HCT116 (cell line): ENCODE measurements around the gene METTL2B.
A peak's percentile ranks its signal among the peaks of the same experiment; 100 is the strongest.
"Not testable (repeated sequence)": the region's sequence is repeated elsewhere in the genome, so short reads cannot be mapped to it uniquely, and the experiment has no call there.

Experiments used
- JUND ChIP-seq: IDR thresholded peaks from 2 replicates; pipeline ENCODE4 v1.6.1; 2012
- POLR2A ChIP-seq: IDR thresholded peaks from 2 replicates; pipeline ENCODE4 v1.7.0; 2011; ENCODE audit warnings: borderline replicate concordance; ENCODE audit not compliant: insufficient read depth, insufficient read length; ENCODE audit errors: extremely low read depth
- POLR2AphosphoS5 ChIP-seq: IDR thresholded peaks from 2 replicates; pipeline ENCODE4 v1.6.1; 2011; ENCODE audit warnings: mild to moderate bottlenecking, low read depth, low read length, moderate library complexity
- RAD21 ChIP-seq: IDR thresholded peaks from 2 replicates; pipeline ENCODE4 v1.6.1; 2012; ENCODE audit warnings: low read depth, mild to moderate bottlenecking
- SP1 ChIP-seq: IDR thresholded peaks from 2 replicates; pipeline ENCODE4 v1.6.1; 2012; ENCODE audit warnings: low read depth
- SRF ChIP-seq: IDR thresholded peaks from 2 replicates; pipeline ENCODE4 v1.6.1; 2012; ENCODE audit warnings: low read depth
- TCF7L2 ChIP-seq: IDR thresholded peaks from 2 replicates; pipeline ENCODE4 v1.7.0; 2011; ENCODE audit warnings: borderline replicate concordance, inconsistent platforms; ENCODE audit not compliant: insufficient read depth, insufficient read length; ENCODE audit errors: extremely low read depth
- YY1 ChIP-seq: IDR thresholded peaks from 2 replicates; pipeline ENCODE4 v1.6.1; 2011; ENCODE audit warnings: low read length, low read depth, moderate library complexity, mild to moderate bottlenecking; ENCODE audit not compliant: insufficient replicate concordance; ENCODE audit errors: extremely low read depth
- ZNF274 ChIP-seq: fragments of 200-500 bp; sonication (Bioruptor generic); IDR thresholded peaks from 2 replicates; pipeline ENCODE4 v1.6.1; 2014; ENCODE audit warnings: mild to moderate bottlenecking, low read depth, low read length, inconsistent platforms
- TF ChIP-seq, protein P1 (sequence below), 3 experiments: fragments of 200-600 bp in 1 of 3; sonication (generic) in 1 of 3; IDR thresholded peaks in 2 of 3; conservative IDR thresholded peaks in 1 of 3; 2 replicates each; pipeline ENCODE4 v1.5.1; 2012 to 2017; ENCODE audit warnings: low read depth in 2 of 3, low read length in 2 of 3, antibody characterized with exemption in 1 of 3, borderline replicate concordance in 1 of 3, control low read depth in 1 of 3, mild to moderate bottlenecking in 1 of 3, mixed read lengths in 1 of 3, mixed run types in 1 of 3, moderate library complexity in 1 of 3; ENCODE audit not compliant: insufficient read depth in 1 of 3
- TF ChIP-seq, protein P2 (sequence below): IDR thresholded peaks from 2 replicates; pipeline ENCODE4 v1.6.1; 2012
- TF ChIP-seq, protein P3 (sequence below): IDR thresholded peaks from 2 replicates; pipeline ENCODE4 v1.6.1; 2012; ENCODE audit warnings: low read depth

DNA sequence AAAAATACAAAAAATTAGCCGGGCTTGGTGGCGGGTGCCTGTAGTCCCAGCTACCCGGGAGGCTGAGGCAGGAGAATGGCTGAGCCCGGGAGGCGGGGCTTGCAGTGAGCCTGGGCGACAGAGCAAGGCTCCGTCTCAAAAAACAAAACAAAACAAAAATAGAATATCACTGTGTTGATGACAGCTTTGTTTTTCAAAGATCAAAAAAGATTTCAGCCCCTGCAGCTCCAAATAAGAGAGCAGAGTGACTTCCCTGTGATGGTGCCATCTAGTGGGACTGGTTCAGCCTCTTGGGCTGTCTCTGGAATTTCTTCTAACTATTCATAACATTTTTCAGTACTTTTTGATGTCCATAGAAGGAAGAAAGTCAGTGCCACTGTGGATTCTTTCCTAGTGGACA, 60.9 kb downstream of the METTL2B start:
- TF ChIP-seq ZNF274, POLR2AphosphoS5, YY1, POLR2A, JUND, SP1, SRF, TCF7L2: not testable (repeated sequence)
- peak; percentile 33; the same call in 1 of the 2 replicates for TF ChIP-seq RAD21
- TF ChIP-seq, protein P1, sequence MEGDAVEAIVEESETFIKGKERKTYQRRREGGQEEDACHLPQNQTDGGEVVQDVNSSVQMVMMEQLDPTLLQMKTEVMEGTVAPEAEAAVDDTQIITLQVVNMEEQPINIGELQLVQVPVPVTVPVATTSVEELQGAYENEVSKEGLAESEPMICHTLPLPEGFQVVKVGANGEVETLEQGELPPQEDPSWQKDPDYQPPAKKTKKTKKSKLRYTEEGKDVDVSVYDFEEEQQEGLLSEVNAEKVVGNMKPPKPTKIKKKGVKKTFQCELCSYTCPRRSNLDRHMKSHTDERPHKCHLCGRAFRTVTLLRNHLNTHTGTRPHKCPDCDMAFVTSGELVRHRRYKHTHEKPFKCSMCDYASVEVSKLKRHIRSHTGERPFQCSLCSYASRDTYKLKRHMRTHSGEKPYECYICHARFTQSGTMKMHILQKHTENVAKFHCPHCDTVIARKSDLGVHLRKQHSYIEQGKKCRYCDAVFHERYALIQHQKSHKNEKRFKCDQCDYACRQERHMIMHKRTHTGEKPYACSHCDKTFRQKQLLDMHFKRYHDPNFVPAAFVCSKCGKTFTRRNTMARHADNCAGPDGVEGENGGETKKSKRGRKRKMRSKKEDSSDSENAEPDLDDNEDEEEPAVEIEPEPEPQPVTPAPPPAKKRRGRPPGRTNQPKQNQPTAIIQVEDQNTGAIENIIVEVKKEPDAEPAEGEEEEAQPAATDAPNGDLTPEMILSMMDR (IDR thresholded peaks at IDR 0.05 in 2 of 3, conservative IDR thresholded peaks at IDR 0.05 in 1 of 3; ENCODE audit: borderline replicate concordance in 1 of 3, insufficient read depth in 1 of 3, low read depth in 2 of 3, low read length in 2 of 3) = peak; percentile 6 to 24 (median 18); a peak in 1 of 6 replicates
- TF ChIP-seq, protein P2, sequence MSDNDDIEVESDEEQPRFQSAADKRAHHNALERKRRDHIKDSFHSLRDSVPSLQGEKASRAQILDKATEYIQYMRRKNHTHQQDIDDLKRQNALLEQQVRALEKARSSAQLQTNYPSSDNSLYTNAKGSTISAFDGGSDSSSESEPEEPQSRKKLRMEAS = not testable (repeated sequence)
- TF ChIP-seq, protein P3, sequence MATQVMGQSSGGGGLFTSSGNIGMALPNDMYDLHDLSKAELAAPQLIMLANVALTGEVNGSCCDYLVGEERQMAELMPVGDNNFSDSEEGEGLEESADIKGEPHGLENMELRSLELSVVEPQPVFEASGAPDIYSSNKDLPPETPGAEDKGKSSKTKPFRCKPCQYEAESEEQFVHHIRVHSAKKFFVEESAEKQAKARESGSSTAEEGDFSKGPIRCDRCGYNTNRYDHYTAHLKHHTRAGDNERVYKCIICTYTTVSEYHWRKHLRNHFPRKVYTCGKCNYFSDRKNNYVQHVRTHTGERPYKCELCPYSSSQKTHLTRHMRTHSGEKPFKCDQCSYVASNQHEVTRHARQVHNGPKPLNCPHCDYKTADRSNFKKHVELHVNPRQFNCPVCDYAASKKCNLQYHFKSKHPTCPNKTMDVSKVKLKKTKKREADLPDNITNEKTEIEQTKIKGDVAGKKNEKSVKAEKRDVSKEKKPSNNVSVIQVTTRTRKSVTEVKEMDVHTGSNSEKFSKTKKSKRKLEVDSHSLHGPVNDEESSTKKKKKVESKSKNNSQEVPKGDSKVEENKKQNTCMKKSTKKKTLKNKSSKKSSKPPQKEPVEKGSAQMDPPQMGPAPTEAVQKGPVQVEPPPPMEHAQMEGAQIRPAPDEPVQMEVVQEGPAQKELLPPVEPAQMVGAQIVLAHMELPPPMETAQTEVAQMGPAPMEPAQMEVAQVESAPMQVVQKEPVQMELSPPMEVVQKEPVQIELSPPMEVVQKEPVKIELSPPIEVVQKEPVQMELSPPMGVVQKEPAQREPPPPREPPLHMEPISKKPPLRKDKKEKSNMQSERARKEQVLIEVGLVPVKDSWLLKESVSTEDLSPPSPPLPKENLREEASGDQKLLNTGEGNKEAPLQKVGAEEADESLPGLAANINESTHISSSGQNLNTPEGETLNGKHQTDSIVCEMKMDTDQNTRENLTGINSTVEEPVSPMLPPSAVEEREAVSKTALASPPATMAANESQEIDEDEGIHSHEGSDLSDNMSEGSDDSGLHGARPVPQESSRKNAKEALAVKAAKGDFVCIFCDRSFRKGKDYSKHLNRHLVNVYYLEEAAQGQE = not testable (repeated sequence)
